ENCODE results near the gene NAPB.
"Not testable (repeated sequence)": the region's sequence is repeated elsewhere in the genome, so short reads cannot be mapped to it uniquely, and the experiment has no call there.

Gene NAPB

GRCh38 chr20:23420943-23421931 is at the start of gene NAPB:
NAPB (minus strand) TSS chr20:23421488; CDS start chr20:23421402, 86 bp downstream.
- in situ Hi-C loops (cut with MboI; ENCODE audit: low sequenced_read_pairs) = no loop called here

- in situ Hi-C loops (cut with MboI; ENCODE audit: low sequenced_read_pairs) = not testable (repeated sequence)
Observed at GRCh38 chr20:23466961-23467360, 45.7 kb upstream of the NAPB start.

GRCh38 chr20:23461180-23461579 is 39.9 kb upstream of the NAPB start:
- in situ Hi-C loops (cut with MboI; ENCODE audit: low sequenced_read_pairs) = no loop called here

- in situ Hi-C loops (cut with MboI; ENCODE audit: low sequenced_read_pairs) = no loop called here
Observed at GRCh38 chr20:23459461-23460150, 38.3 kb upstream of the NAPB start.

- in situ Hi-C loops (cut with MboI; ENCODE audit: low sequenced_read_pairs) = no loop called here
Observed at GRCh38 chr20:23456873-23457272, 35.6 kb upstream of the NAPB start.

- in situ Hi-C loops (cut with MboI; ENCODE audit: low sequenced_read_pairs) = no loop called here
Observed at GRCh38 chr20:23456409-23456808, 35.1 kb upstream of the NAPB start.

GRCh38 chr20:23455639-23456038 is 34.4 kb upstream of the NAPB start:
- in situ Hi-C loops (cut with MboI; ENCODE audit: low sequenced_read_pairs) = no loop called here

GRCh38 chr20:23454816-23455215 is 33.5 kb upstream of the NAPB start:
- in situ Hi-C loops (cut with MboI; ENCODE audit: low sequenced_read_pairs) = no loop called here

- in situ Hi-C loops (cut with MboI; ENCODE audit: low sequenced_read_pairs) = no loop called here
Observed at GRCh38 chr20:23453549-23454543, 32.6 kb upstream of the NAPB start.

GRCh38 chr20:23452776-23453175 is 31.5 kb upstream of the NAPB start, which contains the start of gene CST11:
CST11 (minus strand) TSS chr20:23452876; CDS start chr20:23452811, 65 bp downstream.
- in situ Hi-C loops (cut with MboI; ENCODE audit: low sequenced_read_pairs) = no loop called here

- in situ Hi-C loops (cut with MboI; ENCODE audit: low sequenced_read_pairs) = no loop called here
Observed at GRCh38 chr20:23451956-23452487, 30.7 kb upstream of the NAPB start.

GRCh38 chr20:23450877-23451276 is 29.6 kb upstream of the NAPB start:
- in situ Hi-C loops (cut with MboI; ENCODE audit: low sequenced_read_pairs) = no loop called here

GRCh38 chr20:23449421-23449820 is 28.1 kb upstream of the NAPB start:
- in situ Hi-C loops (cut with MboI; ENCODE audit: low sequenced_read_pairs) = loop anchor here (25.0 kb wide), 2 partner anchors 163 to 762 kb away; partner anchors contain the start of gene CST9

GRCh38 chr20:23448167-23448566 is 26.9 kb upstream of the NAPB start:
- in situ Hi-C loops (cut with MboI; ENCODE audit: low sequenced_read_pairs) = loop anchor here (25.0 kb wide), 2 partner anchors 164 to 761 kb away; partner anchors contain the start of gene CST9

GRCh38 chr20:23446505-23446904 is 25.2 kb upstream of the NAPB start:
- in situ Hi-C loops (cut with MboI; ENCODE audit: low sequenced_read_pairs) = loop anchor here (25.0 kb wide), 2 partner anchors 166 to 759 kb away; partner anchors contain the start of gene CST9

GRCh38 chr20:23445596-23446217 is 24.4 kb upstream of the NAPB start:
- in situ Hi-C loops (cut with MboI; ENCODE audit: low sequenced_read_pairs) = loop anchor here (25.0 kb wide), 2 partner anchors 167 to 758 kb away; partner anchors contain the start of gene CST9

- in situ Hi-C loops (cut with MboI; ENCODE audit: low sequenced_read_pairs) = loop anchor here (25.0 kb wide), 2 partner anchors 167 to 758 kb away; partner anchors contain the start of gene CST9
Observed at GRCh38 chr20:23444859-23445258, 23.6 kb upstream of the NAPB start.

GRCh38 chr20:23442436-23442835 is 21.1 kb upstream of the NAPB start:
- in situ Hi-C loops (cut with MboI; ENCODE audit: low sequenced_read_pairs) = loop anchor here (25.0 kb wide), 2 partner anchors 170 to 755 kb away; partner anchors contain the start of gene CST9

GRCh38 chr20:23441850-23442313 is 20.6 kb upstream of the NAPB start:
- in situ Hi-C loops (cut with MboI; ENCODE audit: low sequenced_read_pairs) = loop anchor here (25.0 kb wide), 2 partner anchors 170 to 755 kb away; partner anchors contain the start of gene CST9

Measured in HL-60/S4 treated with retinoic acid at 250 ng/mL for 4 days and 3 days (cell line).